A673 (cell line): Measurements from ENCODE around the gene PTPRQ.

Experiments used
- CTCF ChIP-seq: fragments of 300-800, 200-600 bp; sonication (generic); conservative IDR thresholded peaks from 2 replicates; pipeline ENCODE4 v1.5.1; 2017; ENCODE audit warnings: low read depth, mild to moderate bottlenecking, antibody characterized with exemption, low read length, moderate library complexity, mixed read lengths
- EZH2 ChIP-seq: fragments of 200-600 bp; sonication (generic); IDR thresholded peaks from 2 replicates; pipeline ENCODE4 v1.6.1; 2017; ENCODE audit warnings: borderline replicate concordance, low read depth, mild to moderate bottlenecking, mixed read lengths, antibody characterized with exemption, low read length; ENCODE audit not compliant: poor library complexity, severe bottlenecking

GRCh38 chr12:80632835-80633234 is 188.8 kb downstream of the PTPRQ start:
- TF ChIP-seq EZH2 (no peak), CTCF (peak; percentile 57)
